ENCODE data around the gene ENHO.

ENHO gene

GRCh38 chr9:34522971-34523797, at the start of gene ENHO:
TSS of gene ENHO (minus strand) at chr9:34522990. CDS start at chr9:34521695, 1,295 bp downstream.
- peak; percentile 82 to 94 (median 87) for DNase-seq (ENCODE audit: low read depth in 2 of 3, low spot score in 1 of 3)

GRCh38 chr9:34572092-34572491, 49.3 kb upstream of the ENHO start:
- DNase-seq (ENCODE audit: low read depth in 2 of 3, low spot score in 1 of 3), result no peak

- DNase-seq (ENCODE audit: low read depth in 2 of 3, low spot score in 1 of 3), result no peak
These were observed 48.7 kb upstream of the ENHO start for GRCh38 chr9:34571481-34571810.

DNA sequence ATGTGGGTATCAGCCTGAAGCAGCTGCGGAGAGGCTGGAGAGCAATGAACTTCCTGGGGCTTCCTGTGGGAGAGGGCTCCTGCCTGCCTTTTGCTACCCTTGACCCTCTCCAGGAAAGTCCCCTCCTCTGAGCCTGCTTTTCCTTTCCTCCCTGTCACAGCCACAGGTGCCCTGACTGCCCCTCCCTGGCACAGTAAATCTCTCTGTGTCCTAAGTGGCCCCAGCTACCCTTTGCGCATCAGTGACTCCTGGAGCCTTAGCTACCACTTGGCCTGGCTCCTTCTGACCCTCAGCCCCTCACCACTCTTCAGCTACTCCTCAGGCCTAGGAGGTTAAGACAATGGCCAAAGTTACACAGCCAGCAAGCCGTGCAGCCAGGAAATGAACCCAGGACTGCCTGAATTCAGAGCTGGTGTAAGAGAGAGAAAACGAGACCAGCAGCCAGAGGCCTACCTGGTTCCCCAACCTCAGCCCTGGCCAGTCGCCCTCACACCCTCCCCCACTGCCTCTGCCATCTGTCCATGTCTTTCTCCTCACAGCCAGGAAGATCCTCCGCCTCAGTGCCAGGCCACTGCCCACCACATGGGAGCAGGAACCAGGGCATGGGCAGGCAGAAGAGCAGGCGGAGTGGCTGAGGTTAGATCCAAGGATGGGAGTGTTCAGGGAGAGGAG, 48.2 kb upstream of the ENHO start:
- no peak for DNase-seq (ENCODE audit: low read depth in 2 of 3, low spot score in 1 of 3)

DNA sequence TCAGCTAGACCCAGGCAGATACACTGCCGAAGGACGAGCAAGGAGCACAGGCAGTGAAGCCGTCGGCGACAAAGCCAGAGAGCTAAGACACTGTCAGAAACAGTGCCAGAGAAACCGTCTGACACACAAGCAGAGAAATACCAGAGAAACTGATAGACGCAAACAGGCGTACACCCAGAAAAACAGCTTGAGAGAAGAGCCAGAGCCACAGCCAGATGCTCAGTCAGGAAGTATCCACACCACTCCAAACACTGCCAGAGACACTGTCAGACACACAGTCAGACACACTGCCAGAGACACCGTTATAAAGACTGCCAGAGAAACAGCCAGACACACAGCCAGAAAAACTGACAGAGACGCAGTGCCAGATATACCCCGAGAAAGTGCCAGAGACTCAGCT, 47.6 kb upstream of the ENHO start:
- no peak for DNase-seq (ENCODE audit: low read depth in 2 of 3, low spot score in 1 of 3)

DNA sequence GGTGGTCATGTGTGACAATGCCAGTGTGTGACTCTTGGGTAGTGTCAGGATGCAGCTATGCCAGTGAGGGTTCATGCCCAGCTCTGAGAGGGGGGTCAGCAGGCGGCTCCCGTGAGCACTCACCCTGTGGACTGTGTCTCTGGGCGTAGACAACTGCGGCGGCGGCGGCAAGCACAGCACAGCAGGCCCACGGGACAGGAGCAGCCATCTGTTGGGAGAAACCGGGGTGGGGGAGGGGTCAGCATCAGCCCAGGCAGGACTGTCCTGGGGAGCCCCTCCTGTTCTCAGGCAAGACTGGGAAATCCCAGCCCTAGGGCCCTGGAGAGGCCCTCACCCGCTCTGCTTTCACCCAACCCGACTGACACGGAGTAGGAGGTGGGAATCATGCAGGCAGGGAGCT, 46.0 kb upstream of the ENHO start:
- DNase-seq (ENCODE audit: low read depth in 2 of 3, low spot score in 1 of 3), result no peak

DNA sequence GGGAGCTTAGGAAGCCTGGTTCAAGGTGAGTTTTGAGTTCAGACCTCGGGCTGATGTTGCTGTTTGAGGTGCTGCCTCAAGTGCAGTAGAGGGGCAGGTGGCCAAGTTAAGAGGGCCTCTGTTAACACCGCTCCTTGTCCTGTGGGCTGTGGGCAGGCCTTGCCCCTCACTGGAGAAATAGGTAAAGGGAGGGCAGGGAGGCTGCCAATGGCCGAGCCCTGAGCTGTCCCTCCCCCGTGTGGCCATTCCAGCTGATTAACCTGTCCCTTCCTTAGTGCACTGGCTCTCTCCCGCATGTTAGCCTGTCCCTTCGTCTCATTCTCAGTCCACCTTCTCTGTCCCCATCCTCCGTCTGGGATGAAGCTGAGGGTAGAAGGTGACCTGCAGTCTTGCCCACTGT, 45.3 kb upstream of the ENHO start:
- DNase-seq (ENCODE audit: low read depth in 2 of 3, low spot score in 1 of 3), result no peak

- no peak for DNase-seq (ENCODE audit: low read depth in 2 of 3, low spot score in 1 of 3)
These were observed 44.2 kb upstream of the ENHO start for GRCh38 chr9:34566972-34567371.

DNA sequence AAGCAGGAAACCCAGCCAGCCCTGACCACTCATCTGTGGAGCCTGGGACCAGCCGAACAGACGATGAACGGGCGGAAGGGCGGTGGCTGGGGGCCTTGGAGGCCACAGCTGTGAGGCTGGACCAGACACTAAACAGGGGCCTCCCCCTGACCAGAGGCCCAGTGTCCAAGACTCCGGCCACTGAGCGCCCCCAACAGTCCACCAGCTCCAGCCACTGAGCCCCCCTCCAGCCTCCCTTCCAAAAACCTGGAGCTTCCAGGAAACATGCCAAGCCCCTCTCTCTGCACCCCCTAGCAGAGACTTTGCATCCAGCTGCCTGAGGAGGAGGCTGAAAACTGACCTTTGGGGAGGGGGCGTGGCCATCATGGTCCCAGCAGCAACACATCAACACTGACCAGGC, 43.5 kb upstream of the ENHO start:
- no peak for DNase-seq (ENCODE audit: low read depth in 2 of 3, low spot score in 1 of 3)

GRCh38 chr9:34565856-34566255, 43.1 kb upstream of the ENHO start:
- no peak for DNase-seq (ENCODE audit: low read depth in 2 of 3, low spot score in 1 of 3)

GRCh38 chr9:34564617-34565016, 41.8 kb upstream of the ENHO start:
- DNase-seq (ENCODE audit: low read depth in 2 of 3, low spot score in 1 of 3), result no peak

DNA sequence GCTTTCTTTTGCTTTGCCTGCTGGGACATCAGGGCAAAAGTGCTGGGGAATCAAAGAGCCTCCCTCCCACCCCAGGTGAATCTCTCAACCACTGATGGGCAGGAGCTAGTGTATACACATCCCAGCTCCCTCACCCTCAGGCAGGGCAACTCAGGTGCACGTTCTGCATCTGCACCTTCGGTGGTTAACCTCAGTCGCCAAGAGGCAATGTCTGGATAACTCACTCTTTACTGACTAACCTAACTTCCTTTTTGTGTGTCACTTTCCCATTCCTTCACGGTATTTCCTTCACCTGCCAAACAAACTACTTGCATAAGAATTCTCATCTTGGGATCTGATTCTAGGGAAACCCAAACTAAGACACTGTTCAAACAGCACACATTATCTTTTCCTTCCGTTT, 40.5 kb upstream of the ENHO start:
- no peak for DNase-seq (ENCODE audit: low read depth in 2 of 3, low spot score in 1 of 3)

- DNase-seq (ENCODE audit: low read depth in 2 of 3, low spot score in 1 of 3), result peak; percentile 13 to 41 (median 19)
These were observed 39.5 kb upstream of the ENHO start for GRCh38 chr9:34562135-34562745.

- DNase-seq (ENCODE audit: low read depth in 2 of 3, low spot score in 1 of 3), result no peak
These were observed 37.9 kb upstream of the ENHO start for GRCh38 chr9:34560599-34561214.

DNA sequence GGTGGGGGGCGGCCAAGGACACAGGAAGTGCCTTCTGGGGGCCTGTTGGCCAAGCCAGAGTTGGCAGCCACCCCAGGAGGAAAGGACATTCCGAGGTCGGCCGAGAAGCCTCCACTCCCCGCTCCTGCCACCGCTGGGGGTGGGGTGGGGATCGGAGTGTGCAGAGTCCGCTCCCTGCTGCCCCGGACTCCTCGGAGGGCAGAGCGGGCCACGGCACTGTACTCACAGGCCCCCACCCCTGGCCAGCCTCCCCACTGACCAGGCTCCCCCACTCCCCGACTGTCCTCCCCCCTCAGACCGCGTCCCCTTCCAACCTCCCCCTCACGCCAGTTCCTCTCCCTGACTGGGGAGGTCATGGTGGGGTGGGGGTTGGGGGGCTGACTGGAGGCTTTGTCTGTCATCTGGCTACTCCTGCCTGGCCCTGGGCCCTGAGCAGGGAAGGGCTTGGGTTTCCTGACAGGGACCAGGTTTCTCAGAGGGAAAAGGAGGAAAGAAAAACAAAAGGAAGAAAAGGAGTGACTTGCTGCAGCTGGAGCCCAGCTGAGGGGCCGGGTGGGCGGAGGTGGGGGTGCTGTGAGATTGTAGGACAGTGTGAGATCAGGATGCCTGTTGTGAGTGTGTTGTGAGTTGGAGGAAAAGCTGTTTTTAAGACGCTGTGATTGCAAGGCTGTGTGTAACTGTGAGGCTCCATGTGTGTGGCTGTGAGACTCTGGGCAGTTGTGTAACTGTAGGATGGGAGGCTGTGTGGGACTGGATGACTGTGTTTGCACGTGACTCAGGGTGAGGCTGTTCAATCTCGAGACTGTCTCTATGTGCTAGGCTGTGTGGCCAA, 37.0 kb upstream of the ENHO start:
- no peak for DNase-seq (ENCODE audit: low read depth in 2 of 3, low spot score in 1 of 3)

- no peak for DNase-seq (ENCODE audit: low read depth in 2 of 3, low spot score in 1 of 3)
These were observed 36.3 kb upstream of the ENHO start for GRCh38 chr9:34558919-34559623.

DNA sequence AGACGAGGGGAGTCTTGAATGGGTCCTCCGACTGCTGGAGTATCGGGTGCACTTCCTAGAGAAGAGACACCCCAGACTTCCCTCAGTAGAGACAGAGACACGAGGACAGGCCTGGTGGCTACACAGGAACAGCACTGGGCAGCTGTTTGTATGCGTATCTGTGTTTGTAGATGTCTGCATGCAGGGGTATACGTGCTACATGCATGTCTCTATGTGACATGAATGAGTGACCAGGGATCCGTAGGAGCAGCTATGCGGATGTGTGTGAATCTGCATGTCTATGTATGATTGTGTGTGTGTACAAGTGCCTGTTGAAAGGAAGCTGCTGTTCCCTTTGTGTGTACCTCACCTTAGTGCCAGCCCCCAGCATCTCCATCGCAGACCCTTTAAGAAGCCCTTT, 35.6 kb upstream of the ENHO start:
- no peak for DNase-seq (ENCODE audit: low read depth in 2 of 3, low spot score in 1 of 3)

- no peak for DNase-seq (ENCODE audit: low read depth in 2 of 3, low spot score in 1 of 3)
These were observed 34.9 kb upstream of the ENHO start for GRCh38 chr9:34557426-34558321.

GRCh38 chr9:34556949-34557348, 34.2 kb upstream of the ENHO start:
- no peak for DNase-seq (ENCODE audit: low read depth in 2 of 3, low spot score in 1 of 3)

Data from stimulated activated CD4-positive, alpha-beta T cell treated with anti-CD3 and anti-CD28 coated beads, Interleukin-12 subunit alpha, Interleukin-12 subunit beta, amount 100 ng/mL, for 48 hours (primary cell).